Fibroblast of peridontal ligament (primary cell): ENCODE data around the gene DYNC2I2.

Source experiments
- DNase-seq: peaks from one replicate; pipeline ENCODE4 v3.0.0-alpha.2; 2010; ENCODE audit errors: extremely low read depth

Gene DYNC2I2

DNA sequence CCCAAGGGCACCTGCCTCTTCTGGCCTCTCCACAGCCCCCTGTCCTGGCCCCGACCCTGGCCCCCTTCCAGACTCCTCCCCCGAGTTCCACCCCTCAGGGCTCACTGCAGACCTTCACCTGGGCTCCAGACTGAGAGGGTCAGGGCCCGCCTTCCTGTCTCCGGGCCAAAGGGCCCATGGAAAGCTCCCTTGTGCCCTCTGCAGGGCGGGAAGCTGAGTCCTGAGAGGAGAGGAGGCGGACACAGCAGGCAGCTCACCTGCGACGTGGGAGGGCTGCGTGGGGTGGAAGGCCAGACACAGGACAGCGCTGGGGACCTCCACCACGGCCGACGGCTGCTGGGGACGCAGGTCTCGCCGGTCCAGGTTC, 20.6 kb downstream of the DYNC2I2 start:
- no peak for DNase-seq

- DNase-seq, result peak; percentile 92
Measured at GRCh38 chr9:128635266-128636023, 21.2 kb downstream of the DYNC2I2 start.

GRCh38 chr9:128634651-128635262, 21.9 kb downstream of the DYNC2I2 start:
- DNase-seq, result no peak

GRCh38 chr9:128634111-128634510, 22.5 kb downstream of the DYNC2I2 start:
- DNase-seq, result no peak

DNA sequence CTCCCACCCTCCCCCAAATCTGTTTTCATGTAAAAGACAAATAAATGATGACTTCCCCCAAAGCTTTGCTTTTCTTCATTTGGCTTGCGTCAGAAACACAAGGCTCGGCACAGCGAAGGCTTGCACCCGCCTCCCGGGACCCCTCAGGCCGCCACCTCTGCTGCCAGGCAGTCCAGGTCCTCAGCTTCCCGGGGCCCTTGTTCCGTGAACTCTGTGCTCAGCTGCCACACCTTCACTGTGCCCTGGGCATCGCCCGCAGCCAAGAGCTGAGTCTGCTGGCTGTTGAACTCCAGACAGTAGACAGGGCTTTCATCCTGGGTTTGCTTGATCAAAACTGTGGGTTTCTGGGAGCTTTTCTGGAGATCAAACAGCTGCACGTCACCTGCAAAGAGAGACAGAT, 23.0 kb downstream of the DYNC2I2 start:
- DNase-seq, result no peak

DNA sequence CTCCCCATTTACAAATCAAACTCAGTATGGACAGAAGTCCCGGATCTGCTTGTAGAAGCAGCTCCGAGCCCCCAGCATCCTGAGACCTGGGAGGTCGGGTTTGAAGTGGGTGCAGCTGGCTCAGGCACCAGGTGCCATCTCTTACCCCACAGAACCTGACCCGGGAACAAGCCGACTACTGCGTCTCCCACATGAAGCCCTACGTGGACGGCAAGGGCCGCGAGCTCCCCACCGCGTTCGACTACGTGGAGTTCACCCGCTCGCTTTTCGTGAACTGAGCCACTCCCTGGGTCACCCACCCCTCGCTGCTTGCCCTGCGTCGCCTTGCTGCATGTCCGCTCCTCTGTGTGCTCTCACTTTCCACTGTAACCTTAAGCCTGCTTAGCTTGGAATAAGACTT, 23.6 kb downstream of the DYNC2I2 start:
- no peak for DNase-seq

DNA sequence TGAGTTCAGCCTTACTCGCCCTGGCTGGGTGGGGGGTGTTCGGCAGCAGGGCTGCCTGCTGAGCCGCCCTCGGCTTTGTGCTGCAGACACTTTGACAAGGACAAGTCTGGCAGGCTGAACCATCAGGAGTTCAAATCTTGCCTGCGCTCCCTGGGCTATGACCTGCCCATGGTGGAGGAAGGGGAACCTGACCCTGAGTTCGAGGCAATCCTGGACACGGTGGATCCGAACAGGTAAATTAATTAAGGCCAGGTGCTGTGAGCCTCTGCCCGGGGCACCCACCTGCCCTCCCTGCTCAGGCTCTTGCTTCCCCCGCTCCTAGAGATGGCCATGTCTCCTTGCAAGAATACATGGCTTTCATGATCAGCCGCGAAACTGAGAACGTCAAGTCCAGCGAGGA, 24.2 kb downstream of the DYNC2I2 start:
- no peak for DNase-seq

- DNase-seq, result no peak
Measured at GRCh38 chr9:128632066-128632465, 24.6 kb downstream of the DYNC2I2 start.

DNA sequence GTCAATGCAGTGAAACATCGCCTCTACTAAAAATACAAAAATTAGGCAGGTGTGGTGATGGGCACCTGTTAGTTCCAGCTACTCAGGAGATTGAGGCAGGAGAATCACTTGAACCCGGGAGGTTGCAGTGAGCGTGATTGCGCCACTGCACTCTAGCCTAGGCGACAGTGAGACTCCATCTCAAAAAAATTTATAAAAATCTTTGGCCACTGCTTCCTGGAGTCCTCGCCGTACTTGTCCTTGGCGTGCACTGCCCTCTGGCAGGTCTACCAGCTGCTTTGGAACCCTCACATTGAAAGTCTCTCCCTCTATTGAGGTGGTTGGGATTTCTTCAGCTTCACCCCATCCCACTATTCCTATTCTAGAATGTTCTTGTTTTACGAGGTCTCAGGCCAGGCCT, 25.0 kb downstream of the DYNC2I2 start:
- DNase-seq, result no peak

DNA sequence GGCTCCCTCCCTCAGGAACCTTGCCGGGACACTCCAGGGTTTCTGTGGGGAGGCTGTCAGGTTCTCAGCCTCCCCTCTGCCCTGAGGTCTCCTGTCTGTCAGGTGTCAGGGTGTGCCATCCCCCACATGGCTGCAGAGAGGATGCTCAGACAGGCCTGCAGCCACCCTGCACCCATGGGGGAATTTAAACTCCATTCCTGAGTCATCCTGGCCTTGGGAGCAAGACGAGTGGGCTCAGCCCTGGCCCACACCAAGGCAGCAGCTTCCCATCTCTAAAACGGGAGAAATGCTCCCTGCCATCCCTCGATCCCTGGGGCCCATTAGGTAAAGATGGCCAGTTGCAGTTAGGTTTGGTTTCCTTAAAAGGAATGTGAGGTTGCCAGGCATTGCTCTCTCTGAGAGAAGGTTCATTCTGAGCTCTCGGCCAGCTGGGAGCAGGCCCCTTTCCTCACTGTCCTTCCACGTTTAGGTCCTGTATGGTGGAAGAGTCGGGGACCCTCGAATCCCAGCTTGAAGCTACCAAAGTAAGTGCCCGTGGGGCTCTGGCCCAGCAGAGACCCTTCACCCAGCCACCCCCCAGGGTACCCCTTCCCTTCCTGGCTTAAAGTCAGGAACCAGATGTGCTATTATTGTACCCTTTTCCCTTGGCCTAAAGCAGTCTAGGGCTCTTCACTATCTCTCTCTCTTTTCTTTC, 26.6 kb downstream of the DYNC2I2 start:
- no peak for DNase-seq

DNA sequence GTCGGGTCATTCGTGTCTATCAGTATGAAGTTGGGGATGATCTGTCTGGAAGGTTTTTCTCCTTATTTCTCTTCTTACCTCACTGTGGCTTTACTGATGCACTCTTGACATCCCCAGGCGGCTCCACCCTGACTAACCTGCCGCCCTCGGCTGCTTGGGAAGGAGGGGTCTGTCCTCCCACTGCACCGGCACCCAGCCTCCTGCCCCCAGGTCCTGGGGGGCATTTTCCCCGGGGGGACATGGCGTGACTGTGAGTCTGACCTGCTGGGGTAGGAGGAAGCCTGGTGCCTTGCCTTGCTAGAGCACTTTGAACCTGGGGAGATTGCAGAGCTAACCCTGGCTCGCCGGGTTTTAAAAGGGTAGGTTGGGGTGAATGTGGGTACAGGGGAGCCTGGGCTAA, 27.5 kb downstream of the DYNC2I2 start:
- no peak for DNase-seq

GRCh38 chr9:128628471-128629048, 28.1 kb downstream of the DYNC2I2 start:
- DNase-seq, result no peak

DNA sequence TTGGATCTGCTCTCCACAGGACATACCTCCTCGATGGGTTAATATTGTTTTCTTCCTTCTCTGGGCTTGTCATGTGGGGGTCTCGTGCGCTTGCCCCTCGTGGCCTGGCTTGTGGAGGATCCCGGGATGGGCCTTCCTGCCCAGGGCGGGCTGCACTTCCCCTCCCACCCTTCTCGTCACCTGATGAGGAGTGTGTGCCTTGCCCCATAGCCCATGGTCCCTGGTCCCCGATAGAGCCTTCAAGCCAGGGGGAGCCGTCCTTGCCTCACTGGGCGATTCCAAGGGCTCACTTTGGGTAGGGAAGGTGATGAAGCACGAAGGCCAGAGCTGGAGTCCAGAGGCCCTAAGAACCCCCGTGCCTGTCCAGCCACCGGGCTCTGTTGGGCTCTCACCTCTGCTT, 28.7 kb downstream of the DYNC2I2 start:
- DNase-seq, result no peak

GRCh38 chr9:128627127-128627715, 29.4 kb downstream of the DYNC2I2 start:
- no peak for DNase-seq

DNA sequence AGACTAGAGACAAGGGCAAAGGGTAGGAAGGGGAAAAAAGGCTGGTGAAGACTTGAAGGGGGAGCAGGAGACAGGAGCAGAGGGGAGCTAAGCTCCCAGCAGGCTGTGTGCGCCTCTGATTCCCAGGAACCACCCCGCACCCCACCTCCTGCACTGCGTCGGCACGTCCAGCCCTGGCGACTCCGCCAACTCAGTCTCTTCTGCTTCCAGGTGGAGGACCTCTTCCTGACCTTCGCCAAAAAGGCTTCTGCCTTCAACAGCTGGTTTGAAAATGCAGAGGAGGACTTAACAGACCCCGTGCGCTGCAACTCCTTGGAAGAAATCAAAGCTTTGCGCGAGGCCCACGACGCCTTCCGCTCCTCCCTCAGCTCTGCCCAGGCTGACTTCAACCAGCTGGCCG, 30.5 kb downstream of the DYNC2I2 start:
- DNase-seq, result no peak

GRCh38 chr9:128625391-128626146, 31.1 kb downstream of the DYNC2I2 start:
- DNase-seq, result no peak

DNA sequence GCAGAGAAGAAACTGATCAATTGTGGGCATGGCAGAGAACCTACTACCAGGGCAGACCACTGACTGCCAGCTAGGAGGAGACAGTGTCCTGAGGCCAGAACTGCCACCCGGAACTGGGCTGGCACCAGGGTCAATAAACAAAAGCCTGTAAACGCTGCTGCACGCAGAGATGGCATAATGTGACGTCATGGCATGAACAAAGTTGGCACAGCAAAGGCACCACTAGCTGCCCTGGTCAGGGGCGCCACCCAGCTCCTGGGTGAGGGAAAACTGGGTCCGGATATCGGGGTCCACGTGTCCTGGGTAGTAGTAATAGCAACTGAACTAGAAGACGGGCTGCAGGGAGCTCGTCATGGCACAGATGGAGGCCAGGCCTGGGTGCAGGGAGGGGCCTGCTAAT, 32.1 kb downstream of the DYNC2I2 start:
- no peak for DNase-seq

DNA sequence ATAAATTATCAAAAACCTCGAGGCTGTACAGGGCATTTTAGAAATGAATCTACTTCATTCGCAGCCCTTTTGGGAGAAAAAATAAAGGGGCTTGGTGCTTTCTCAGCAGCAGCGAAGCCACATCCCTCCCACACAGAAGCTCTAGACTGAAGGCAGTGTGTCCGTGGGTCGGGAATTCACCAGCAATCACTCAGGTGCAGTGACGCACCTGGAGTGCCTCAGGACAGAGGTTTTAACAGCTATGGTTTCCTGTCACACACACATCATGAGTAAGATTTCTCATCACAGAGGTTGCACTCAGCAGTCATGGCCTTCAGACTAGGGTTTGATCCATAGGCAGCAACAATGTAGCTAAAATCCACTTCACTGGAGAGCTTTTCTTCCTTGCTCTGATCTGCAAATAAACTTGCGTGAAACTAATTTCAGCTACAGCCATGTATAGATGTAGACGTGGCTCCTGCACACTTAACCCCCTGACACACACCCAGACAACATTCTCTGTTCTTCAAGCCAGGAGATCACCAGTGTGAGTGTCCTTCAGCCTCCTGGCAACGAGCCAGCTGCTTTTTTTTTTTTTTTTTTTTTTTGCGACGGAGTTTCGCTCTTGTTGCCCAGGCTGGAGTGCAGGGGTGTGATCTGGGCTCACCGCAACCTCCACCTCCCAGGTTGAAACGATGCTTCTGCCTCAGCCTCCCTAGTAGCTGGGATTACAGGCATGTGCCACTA, 34.8 kb downstream of the DYNC2I2 start:
- DNase-seq, result no peak

DNA sequence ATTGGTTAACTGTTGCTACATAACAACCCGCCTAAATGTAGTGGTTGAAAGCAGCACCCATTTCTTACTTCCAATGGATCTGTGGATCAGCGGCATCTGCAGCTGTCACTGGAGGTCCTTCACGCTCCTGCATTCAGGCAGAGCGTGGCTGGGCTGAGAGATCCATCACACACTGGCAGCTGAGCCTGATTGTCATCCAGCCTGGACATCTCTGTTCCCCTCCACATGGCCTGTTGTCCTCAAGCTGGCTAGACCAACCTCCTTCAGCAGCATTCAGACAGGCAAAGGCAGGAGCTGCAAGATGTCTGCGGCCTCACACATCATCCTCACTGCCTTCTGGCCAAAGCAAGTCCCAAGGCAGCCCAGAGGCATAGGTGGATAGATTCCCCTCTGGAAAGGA, 36.9 kb downstream of the DYNC2I2 start:
- no peak for DNase-seq

DNA sequence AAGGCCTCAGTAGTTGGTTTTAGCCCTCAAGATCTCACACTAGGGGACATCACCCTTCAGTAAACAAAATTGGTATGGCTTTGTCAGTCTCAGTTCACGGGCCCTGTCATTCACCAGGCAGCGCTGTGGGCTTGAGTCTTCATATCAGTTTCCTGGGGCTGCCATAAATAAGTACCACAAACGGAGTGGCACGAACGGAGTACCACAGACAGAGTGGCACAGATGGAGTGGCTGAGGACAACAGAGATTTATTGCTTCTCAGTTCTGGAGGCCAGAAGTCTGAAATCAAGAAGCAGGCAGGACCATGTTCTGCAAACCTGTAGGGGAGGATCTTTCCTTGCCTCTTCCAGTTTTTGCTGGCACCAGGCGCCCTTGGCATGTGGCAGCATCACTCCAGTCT, 37.5 kb downstream of the DYNC2I2 start:
- DNase-seq, result no peak

DNA sequence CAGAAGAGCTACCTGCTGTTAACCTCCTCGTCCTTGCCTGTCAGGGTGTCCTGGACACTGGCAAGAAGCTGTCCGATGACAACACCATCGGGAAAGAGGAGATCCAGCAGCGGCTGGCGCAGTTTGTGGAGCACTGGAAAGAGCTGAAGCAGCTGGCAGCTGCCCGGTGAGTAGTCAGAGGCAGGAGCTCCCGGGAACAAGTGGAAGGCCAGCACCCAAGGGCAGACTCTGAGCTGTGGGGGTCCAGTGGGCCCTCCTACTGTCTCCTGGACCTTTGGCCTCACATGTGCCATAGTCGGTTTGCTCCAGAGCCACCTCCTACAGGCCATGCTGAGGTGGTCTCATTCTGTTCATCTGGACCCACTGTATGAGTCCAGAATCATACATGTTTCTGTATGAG, 38.7 kb downstream of the DYNC2I2 start:
- DNase-seq, result no peak
